ENCODE results near the gene LCN12.

Gene LCN12, protein sequence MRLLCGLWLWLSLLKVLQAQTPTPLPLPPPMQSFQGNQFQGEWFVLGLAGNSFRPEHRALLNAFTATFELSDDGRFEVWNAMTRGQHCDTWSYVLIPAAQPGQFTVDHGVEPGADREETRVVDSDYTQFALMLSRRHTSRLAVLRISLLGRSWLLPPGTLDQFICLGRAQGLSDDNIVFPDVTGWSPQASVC

DNA sequence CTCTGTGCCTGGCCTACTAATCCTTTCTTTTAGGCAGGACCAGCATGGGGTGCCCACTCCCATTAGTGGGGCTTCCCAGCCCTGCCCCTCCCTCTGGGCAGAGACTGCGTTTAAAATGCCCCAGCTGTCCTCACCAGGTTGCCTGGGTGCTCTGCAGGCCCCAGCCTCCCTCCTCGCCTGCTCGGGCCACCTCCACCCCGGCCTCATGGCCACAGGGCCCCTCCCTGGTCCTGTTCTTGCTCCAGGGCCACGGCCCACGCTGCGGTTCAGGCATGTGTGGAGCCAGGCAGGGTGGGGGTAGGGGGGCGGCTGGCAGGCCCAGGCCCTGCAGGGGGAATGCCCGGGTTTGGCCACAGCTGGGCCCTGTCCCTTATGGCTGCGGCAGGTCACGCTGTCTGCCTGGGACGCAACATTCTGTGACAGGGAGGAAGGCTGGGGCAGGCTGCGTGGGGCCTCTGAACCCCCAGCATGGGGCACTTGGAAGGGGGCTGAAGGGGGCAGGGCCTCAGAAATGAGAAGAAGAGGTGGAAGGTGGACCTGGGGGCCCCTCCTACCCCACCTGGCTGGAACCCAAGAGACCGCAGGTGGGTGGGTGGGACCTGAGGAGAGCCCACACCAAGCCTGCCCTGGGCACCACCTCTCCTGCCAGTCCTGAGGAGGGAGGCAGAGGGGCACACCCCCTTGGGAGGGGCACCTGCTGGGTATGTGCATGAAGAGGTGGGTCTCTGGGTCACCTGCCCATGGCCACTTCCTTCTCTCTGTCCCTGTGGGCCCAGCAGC, at the start of gene LCN12:
Gene LCN12, plus strand, starts transcription at position 733 of the 780 bp plus-strand sequence. CDS start 55 bp downstream, outside the sequence.
- no peak for DNase-seq (ENCODE audit: low read depth in 2 of 2)

DNA sequence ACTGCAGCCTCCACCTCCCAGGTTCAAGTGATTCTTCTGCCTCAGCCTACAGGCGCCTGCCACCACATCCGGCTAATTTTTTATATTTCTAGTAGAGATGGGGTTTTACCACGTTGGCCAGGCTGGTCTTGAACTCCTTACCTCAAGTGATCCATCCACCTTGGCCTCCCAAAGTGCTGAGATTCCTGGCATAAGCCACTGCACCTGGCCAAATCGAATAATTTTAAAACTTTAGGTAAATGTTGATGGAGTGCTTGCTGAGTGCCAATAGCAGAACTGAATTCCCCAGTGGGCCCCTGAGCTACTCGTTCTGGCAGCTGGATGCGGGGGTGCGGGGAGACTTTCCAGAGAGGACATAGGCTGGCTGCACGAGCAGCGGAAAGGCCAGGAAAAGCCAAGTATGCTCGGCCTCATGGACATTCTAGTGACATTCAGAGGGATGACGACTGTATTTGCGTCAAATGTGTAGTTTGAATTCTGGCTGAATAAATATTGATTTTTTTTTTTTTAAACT, 49.0 kb upstream of the LCN12 start:
- DNase-seq (ENCODE audit: low read depth in 2 of 2), result no peak

DNA sequence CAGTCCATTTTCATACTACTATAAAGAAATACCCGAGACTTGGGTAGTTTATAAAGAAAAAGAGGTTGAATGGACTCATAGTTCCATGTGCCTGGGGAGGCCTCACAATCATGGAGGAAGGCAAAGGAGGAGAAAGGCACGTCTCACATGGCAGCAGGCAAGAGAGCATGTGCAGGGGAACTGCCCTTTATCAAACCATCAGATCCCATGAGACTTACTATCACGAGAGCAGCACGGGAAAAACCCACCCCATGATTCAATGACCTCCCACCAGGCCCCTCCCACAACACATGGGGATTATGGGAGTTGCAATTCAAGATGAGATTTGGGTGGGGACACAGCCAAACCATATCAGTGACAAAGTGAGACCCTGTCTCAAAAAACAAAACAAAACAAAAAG, 45.8 kb upstream of the LCN12 start:
- DNase-seq (ENCODE audit: low read depth in 2 of 2), result no peak

DNA sequence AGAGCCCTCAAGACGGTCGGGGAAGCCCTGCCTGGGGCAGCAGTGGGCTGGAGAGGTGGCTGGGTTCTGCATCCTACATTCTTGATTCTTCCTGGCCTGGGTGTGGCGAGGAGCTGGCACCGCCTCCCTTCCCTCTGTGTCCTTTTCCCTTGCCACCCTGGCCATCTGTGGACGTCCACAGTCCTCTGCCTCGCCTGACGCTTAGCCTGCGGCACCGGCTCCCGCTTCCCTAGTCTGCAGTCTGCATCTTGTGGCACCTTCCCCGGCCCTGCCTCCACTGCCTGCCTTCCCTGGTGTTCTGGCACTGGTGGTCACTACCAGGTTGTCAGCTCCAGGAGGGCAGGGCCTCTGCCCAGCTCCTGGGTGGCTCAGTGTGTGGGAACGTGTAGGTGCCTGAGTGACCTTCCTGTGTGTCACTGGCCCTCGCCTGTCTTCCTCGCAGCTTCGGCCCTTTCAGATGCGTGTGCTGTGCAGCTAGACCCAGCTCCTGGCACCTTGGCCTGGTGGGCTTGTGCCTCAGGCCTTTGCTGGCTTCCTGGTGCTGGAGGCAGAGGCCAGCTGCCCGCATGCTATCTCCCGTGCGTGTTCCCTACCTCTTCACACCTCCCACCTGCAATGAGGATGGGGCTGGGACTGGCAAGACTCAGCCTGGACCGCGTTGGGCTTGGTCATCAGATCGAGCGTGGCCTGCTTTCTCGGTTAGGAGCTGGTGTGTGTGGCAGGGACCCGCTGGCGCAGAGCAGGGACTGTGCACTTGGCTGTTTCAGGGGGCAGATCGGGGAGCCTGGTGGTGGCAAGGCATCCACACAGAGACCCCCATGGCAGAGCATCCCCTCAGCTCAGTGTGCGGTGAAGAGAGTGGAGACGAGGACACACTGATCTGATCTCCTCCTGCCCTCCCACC, 44.8 kb upstream of the LCN12 start:
- DNase-seq (ENCODE audit: low read depth in 2 of 2), result no peak

DNA sequence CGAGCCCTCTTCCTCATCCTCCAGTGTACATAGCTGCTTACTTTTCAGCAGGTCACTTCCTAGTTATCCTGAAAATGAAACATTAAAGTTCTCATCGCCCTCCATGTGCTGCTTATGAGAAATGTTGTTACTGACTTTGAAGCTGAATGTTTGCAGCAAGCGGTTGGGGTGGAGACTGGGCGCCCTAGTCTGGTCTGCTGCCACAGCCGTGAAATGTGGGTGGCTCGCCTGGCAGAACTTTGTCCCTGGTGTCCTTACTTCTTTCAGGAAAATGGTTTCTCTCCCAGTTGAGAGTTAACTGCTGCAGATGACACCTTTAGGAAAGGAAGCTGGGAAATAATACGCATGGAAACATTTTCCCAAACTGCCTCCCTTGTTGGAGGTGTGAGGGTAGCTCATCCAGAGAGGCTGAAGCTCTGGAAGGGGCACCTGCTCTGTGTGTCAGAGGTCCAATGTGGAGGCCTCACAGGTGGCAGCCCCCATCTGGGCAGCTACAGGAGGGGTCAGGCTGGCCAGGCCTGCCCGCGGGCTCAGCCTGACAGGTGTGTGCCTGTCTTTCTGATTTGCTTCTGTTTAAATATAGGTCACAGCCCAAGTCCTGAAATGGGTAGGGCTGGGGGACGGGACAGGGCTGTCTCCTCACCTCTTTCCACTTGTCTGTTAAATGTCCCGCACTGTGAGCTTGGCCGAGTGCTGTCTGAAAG, 41.7 kb upstream of the LCN12 start:
- DNase-seq (ENCODE audit: low read depth in 2 of 2), result no peak

DNA sequence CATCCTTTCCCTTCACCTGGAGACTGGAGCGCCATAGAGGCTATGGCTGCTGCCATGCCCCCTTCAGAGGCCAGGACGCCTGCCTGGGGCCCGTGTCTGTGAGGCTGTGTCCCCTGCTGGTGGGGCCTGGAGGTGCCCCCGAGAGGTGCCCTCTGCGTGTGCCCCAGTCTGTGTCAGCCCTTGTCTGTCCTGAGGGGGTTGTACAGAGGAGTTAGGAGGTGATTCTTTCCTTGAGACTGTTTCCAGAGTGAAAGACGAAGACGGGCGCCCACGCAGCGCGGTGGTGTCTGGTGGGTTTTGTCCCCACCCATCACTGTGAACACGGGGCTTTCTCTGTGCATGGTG, 41.2 kb upstream of the LCN12 start:
- no peak for DNase-seq (ENCODE audit: low read depth in 2 of 2)

DNA sequence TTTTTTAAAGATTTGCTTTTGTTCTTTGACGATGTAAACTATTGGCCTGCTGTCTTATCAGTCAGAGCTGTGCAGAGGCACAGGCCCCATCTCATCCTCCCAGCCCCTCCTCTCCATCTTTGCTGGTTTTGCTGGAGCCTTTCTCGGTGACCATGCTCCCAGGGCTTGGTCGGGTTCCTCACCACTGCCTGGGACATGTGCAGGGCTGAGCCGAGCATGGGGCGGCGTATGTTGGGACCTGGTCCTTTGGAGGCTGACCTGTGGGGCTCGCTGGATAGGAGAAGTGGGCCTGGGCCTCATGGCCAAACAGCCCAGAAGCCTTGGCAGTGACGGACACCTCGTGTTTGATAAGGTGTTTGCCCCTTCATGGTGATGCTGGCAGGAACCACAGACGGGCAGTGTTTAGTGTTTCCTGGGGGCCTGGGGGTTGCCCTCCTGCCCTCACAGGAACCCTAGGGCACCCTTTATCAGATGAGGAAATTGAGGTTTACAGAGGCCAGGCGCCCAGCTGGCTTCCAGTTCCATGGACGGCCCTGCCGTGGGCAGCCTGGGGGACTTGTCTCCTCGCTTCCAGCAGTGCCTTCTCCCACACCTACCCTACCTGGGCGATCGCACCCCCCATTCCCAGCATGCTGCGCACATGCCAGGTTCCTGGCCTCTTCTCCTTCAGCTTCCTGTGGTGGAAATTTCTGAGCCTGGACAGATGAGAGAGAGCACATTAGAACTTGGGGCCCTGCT, 38.2 kb upstream of the LCN12 start:
- DNase-seq (ENCODE audit: low read depth in 2 of 2), result no peak

DNA sequence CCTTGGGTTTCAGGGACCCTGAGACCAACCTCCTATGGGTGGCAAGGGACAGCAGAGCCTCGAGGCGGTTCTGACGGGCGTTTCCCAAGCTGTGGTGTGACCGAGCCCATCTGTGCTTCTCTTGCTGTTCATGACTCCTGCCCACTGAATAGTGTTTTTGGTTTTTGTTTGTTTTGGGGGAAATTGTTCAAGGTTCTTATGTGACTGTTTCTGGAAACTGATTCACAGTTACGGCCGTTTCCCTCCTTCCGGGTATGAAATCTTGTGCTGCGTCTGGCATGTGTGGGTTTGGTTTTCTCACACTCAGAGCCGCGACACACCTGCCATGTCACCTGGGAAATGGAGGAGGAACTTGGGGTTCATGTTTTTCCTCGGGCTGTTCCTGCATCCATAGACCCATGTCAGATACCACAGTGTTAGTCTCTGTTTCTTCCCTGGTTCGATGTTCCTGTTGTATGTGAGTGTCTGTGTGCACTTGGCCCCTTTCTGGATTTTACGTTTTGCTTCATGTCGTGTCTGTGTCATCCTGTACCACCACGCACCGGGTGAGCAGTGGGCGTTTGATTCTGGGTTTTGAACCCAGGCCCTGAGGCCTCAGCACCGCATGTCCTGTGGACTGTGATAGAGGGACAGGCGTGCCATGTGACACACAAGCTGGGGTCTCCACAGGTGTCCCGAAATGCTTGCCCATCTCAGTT, 36.3 kb upstream of the LCN12 start:
- DNase-seq (ENCODE audit: low read depth in 2 of 2), result no peak

DNA sequence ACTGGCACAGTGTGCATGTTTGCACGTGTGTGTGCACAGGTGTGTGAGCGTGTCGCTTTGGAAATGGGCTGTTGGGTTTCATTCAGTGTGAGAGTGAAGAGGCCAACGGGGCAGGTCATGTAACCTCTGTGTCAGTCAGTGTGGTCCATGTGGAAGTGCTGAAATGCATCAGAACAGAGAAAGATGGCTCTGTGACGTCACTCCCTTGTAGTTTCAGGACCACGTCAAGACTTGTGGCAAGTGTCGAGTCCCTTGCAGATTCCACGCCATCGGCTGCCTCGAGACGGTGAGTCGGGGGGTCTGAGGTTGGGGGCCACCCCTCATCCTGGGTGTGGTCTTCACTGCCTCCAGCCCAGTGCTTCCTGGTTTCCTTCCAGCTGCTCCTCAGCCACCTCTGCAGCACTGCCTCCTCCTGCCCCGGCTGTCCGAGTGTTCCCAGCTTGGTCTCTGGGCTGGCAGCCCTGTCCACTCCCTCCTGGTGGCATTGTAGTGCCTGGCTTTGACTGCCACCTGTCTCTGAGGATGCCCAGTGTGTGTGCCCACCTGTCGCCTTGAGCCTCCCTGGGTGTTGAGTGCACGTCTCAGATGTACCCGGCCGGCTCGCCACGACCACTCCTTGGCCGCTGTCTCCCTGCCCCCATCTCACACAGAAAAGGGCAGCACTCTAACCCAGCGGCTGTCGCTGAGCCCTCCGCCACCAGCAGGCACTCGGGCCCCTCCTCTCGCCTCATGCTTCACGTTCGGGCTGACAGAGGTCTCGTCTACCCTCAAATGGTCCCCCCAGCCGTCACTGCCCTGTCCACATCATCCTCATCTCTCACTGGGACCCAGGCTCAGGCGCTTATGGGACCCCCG, 35.5 kb upstream of the LCN12 start:
- DNase-seq (ENCODE audit: low read depth in 2 of 2), result no peak

DNA sequence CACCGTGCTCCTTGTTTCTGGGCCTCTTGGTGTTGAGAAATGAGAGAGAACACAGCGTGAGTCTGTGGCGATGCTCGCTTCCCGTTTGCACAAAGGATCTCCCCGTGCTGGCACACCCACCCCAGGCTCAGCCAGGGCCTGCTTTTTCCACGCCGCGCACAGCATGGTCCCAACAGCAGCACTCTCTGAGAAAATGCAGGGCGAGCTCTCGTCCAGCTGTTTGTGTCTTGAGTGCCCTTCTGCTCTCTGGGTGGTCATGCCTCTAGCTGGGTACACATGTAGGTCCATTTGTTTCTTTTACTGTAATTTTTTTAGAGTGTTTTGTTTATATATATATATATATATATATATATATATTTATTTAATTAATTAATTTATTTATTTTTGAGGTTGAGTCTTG, 34.2 kb upstream of the LCN12 start:
- no peak for DNase-seq (ENCODE audit: low read depth in 2 of 2)

DNA sequence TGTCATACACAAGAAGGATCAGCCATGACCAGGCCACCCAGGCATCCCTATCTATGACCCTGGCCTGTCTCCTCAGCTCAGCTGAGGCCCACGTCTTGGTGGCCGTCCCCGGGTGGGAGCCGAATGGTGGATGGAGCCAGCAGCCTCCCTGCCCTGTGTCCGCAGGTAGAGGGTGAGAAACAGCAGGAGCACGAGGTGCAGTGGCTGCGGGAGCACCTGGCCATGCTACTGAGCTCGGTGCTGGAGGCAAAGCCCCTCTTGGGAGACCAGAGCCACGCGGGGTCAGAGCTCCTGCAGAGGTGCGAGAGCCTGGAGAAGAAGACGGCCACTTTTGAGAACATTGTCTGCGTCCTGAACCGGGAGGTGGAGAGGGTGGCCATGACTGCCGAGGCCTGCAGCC, 32.0 kb upstream of the LCN12 start:
- no peak for DNase-seq (ENCODE audit: low read depth in 2 of 2)

DNA sequence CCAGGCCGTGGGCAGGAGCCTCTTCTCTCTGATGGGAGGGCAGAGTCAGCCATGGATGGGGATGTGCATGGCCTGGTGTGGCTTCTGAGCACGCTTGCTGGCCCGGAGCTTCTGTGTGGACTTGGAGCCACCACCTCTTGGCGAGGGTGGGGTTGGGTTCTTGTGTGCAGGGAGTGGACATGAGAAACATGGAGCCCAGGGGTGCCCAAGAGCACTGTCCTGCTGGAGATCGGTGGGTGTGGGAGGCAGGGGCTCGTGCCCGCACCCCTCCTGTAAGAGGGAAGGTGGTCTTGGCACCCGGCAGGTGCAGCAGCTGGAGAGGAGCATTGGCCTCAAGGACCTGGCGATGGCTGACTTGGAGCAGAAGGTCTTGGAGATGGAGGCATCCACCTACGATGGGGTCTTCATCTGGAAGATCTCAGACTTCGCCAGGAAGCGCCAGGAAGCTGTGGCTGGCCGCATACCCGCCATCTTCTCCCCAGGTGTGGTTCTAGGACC, 31.3 kb upstream of the LCN12 start:
- no peak for DNase-seq (ENCODE audit: low read depth in 2 of 2)

DNA sequence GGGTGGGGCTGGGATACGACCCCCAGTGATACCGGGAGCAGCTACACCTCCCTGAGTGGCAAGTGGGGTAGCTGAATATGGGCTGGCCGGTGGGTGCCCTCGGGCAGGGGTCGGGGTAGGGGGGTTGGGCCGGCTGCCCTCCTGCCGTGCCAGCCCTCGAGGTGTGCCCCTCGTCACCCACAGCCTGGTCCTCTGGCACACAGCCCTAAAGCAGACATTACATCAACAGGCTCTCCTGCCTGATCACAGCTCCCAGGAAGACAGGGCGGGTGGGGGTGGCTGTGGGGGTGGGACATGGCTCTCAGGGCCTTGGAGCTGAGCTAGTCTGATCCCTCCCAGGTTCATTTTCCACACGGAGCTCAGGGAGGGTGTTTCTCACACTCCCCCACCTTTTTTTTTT, 30.8 kb upstream of the LCN12 start:
- DNase-seq (ENCODE audit: low read depth in 2 of 2), result no peak

DNA sequence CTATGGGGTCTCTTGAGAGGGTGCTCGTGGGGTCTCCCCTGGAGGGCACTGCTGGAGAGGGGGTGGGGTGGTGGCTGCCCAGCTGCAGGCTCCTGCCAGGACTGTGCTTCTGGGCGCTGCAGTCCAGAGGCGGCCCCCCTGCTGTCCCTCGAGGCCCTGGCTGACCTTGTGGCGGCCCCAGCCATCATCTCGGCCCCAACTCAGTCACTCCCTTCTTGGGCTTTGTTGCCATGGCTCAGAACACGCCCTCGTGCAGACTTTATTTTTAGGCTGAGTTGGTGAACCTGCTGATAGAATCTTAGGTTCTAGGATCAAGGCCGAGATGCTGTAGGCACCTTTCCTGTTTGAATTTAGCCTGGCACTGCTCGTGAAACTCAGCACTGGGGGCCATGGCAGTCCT, 30.4 kb upstream of the LCN12 start:
- no peak for DNase-seq (ENCODE audit: low read depth in 2 of 2)

DNA sequence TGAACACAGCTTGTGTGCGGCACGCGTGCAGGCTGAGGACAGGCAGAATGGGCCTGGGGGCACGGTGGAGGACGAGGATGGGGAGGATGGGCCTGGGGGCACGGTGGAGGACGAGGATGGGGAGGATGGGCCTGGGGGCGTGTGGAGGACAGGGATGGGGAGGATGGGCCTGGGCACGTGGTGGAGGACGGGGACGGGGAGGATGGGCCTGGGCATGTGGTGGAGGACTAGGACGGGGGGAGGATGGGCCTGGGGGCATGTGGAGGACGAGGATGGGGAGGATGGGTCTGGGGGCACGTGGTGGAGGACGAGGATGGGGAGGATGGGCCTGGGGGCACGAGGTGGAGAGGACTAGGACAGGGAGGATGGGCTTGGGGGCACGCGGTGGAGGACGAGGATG, 29.5 kb upstream of the LCN12 start:
- DNase-seq (ENCODE audit: low read depth in 2 of 2), result no peak

DNA sequence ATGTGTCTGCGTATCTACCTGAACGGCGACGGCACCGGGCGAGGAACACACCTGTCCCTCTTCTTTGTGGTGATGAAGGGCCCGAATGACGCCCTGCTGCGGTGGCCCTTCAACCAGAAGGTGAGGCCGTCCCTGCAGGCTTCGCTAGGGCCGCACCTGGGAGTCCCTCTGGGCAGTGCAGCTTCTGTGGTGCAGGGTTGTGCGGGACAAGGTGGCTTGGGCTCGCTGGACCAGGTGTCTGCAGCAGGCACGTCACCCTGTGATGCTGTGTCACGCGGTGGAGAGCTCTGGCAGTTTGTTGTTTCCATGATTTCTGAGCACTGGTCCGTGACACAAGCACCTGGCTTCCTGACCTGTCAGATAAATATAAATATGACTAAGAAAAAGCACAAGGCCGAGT, 28.2 kb upstream of the LCN12 start:
- no peak for DNase-seq (ENCODE audit: low read depth in 2 of 2)

DNA sequence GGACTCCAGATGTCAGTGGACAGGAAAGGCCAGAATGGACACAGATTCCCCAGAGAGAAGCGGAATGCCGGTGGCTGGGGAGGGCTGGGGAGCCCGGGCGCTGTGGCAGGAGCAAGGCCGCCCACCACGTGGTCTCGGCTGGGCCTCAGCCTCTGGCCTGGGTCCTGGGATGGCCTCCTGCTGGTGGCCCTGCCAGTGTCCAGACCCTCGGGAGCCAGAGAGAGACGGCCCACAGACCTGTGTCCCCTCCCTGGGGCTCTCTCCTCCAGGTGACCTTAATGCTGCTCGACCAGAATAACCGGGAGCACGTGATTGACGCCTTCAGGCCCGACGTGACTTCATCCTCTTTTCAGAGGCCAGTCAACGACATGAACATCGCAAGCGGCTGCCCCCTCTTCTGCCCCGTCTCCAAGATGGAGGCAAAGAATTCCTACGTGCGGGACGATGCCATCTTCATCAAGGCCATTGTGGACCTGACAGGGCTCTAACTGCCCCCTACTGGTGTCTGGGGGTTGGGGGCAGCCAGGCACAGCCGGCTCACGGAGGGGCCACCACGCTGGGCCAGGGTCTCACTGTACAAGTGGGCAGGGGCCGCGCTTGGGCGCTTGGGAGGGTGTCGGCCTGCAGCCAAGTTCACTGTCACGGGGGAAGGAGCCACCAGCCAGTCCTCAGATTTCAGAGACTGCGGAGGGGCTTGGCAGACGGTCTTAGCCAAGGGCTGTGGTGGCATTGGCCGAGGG, 26.5 kb upstream of the LCN12 start:
- no peak for DNase-seq (ENCODE audit: low read depth in 2 of 2)

DNA sequence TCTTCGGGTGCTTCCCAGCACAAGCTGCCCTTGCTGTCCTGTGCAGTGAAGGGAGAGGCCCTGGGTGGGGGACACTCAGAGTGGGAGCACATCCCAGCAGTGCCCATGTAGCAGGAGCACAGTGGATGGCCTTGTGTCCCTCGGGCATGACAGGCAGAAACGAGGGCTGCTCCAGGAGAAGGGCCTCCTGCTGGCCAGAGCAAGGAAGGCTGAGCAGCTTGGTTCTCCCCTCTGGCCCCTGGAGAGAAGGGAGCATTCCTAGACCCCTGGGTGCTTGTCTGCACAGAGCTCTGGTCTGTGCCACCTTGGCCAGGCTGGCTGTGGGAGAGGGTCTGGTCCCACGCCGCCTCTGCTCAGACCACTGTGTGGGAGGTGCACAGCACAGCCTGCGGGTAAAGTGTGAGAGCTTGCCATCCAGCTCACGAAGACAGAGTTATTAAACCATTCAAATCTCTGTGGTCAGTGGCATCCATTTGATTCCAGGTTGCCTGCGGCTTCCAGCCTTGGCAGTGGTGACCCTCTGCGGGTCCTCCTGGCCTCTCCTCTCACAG, 25.8 kb upstream of the LCN12 start:
- DNase-seq (ENCODE audit: low read depth in 2 of 2), result no peak

Data from stimulated activated CD8-positive, alpha-beta memory T cell treated with anti-CD3 and anti-CD28 coated beads, Interleukin-2, amount 100 ng/mL, for 1 hour (primary cell).